SK-N-SH treated with all-trans-retinoic acid at 6 μM for 48 hours (cell line): ENCODE results near the gene MAP3K12.

Experiments
- ATAC-seq: fragments of 200-7000 bp; cut with Tn5 transposase; 3 replicates; pipeline ENCODE4 v1.9.1; 2020; ENCODE audit warnings: mild to moderate bottlenecking, moderate library complexity
- ARNTL ChIP-seq: fragments of 450-650 bp; formaldehyde crosslinking; IDR thresholded peaks from 2 replicates; pipeline ENCODE4 v1.5.0; 2020; ENCODE audit warnings: low read depth, mild to moderate bottlenecking, moderate library complexity, borderline replicate concordance
- BACH2 ChIP-seq: fragments of 250-450 bp; sonication (Bioruptor Pico); IDR thresholded peaks from 2 replicates; pipeline ENCODE4 v1.9.0; 2021; ENCODE audit warnings: mild to moderate bottlenecking, borderline replicate concordance
- CREB5 ChIP-seq: fragments of 250-450 bp; sonication (Bioruptor Pico); IDR thresholded peaks from 2 replicates; pipeline ENCODE4 v1.5.1; 2020; ENCODE audit warnings: low read depth, mild to moderate bottlenecking, moderate library complexity
- CSDC2 ChIP-seq: fragments of 250-450 bp; sonication (Bioruptor Pico); IDR thresholded peaks from 2 replicates; pipeline ENCODE4 v1.5.0; 2020; ENCODE audit warnings: mild to moderate bottlenecking, moderate library complexity
- CSRNP3 ChIP-seq: fragments of 250-450 bp; sonication (Bioruptor Pico); IDR thresholded peaks from 2 replicates; pipeline ENCODE4 v1.5.1; 2021; ENCODE audit warnings: mild to moderate bottlenecking, moderate library complexity
- GLIS3 ChIP-seq: fragments of 250-450 bp; sonication (Bioruptor Pico); IDR thresholded peaks from 2 replicates; pipeline ENCODE4 v1.5.0; 2020; ENCODE audit warnings: mild to moderate bottlenecking, moderate library complexity
- ISL1 ChIP-seq: fragments of 250-450 bp; sonication (Bioruptor Pico); IDR thresholded peaks from 2 replicates; pipeline ENCODE4 v2.1.2; 2022; ENCODE audit warnings: mild to moderate bottlenecking, moderate library complexity
- OSR1 ChIP-seq: fragments of 250-450 bp; sonication (Bioruptor Pico); IDR thresholded peaks from 2 replicates; pipeline ENCODE4 v1.8.0; 2022; ENCODE audit warnings: moderate library complexity, mild to moderate bottlenecking, inconsistent platforms
- PATZ1 ChIP-seq: fragments of 250-450 bp; sonication (Bioruptor Pico); IDR thresholded peaks from 2 replicates; pipeline ENCODE4 v1.8.0; 2020; ENCODE audit warnings: mild to moderate bottlenecking, moderate library complexity, borderline replicate concordance
- POU6F1 ChIP-seq: fragments of 250-450 bp; sonication (Bioruptor Pico); IDR thresholded peaks from 2 replicates; pipeline ENCODE4 v1.8.0; 2021; ENCODE audit warnings: low read depth, mild to moderate bottlenecking, moderate library complexity, borderline replicate concordance
- PPARA ChIP-seq: fragments of 250-450 bp; sonication (Bioruptor Pico); IDR thresholded peaks from 2 replicates; pipeline ENCODE4 v1.5.0; 2020; ENCODE audit warnings: mild to moderate bottlenecking, borderline replicate concordance
- RARB ChIP-seq: fragments of 250-450 bp; sonication (Bioruptor Pico); IDR thresholded peaks from 2 replicates; pipeline ENCODE4 v1.8.0; 2021; ENCODE audit warnings: mild to moderate bottlenecking, moderate library complexity
- SNAI2 ChIP-seq: fragments of 250-450 bp; sonication (Bioruptor Pico); IDR thresholded peaks from 2 replicates; pipeline ENCODE4 v1.5.0; 2020; ENCODE audit warnings: mild to moderate bottlenecking, moderate library complexity
- TCF4 ChIP-seq: fragments of 250-450 bp; sonication (Bioruptor Pico); IDR thresholded peaks from 2 replicates; pipeline ENCODE4 v1.8.0; 2021; ENCODE audit warnings: mild to moderate bottlenecking, moderate library complexity, borderline replicate concordance
- TOX ChIP-seq: fragments of 250-450 bp; sonication (Bioruptor Pico); IDR thresholded peaks from 2 replicates; pipeline ENCODE4 v1.8.0; 2021; ENCODE audit warnings: mild to moderate bottlenecking, moderate library complexity, borderline replicate concordance
- TSHZ2 ChIP-seq: fragments of 250-450 bp; sonication (Bioruptor Pico); IDR thresholded peaks from 2 replicates; pipeline ENCODE4 v1.5.0; 2020; ENCODE audit warnings: mild to moderate bottlenecking, moderate library complexity
- ZC3H10 ChIP-seq: fragments of 250-450 bp; sonication (Bioruptor Pico); IDR thresholded peaks from 2 replicates; pipeline ENCODE4 v1.5.1; 2021; ENCODE audit warnings: mild to moderate bottlenecking, moderate library complexity
- ZFP3 ChIP-seq: fragments of 250-450 bp; sonication (Bioruptor Pico); IDR thresholded peaks from 2 replicates; pipeline ENCODE4 v1.5.0; 2020; ENCODE audit warnings: mild to moderate bottlenecking, moderate library complexity
- ZFP30 ChIP-seq: fragments of 450-650 bp; formaldehyde crosslinking; IDR thresholded peaks from 2 replicates; pipeline ENCODE4 v1.5.0; 2022; ENCODE audit warnings: mild to moderate bottlenecking, moderate library complexity
- ZNF565 ChIP-seq: fragments of 450-650 bp; formaldehyde crosslinking; conservative IDR thresholded peaks from 2 replicates; pipeline ENCODE4 v1.5.0; 2020; ENCODE audit warnings: low read depth, mild to moderate bottlenecking, moderate library complexity
- ZNF70 ChIP-seq: fragments of 450-650 bp; formaldehyde crosslinking; IDR thresholded peaks from 2 replicates; pipeline ENCODE4 v1.5.0; 2020; ENCODE audit warnings: mild to moderate bottlenecking, moderate library complexity
- ZNF8 ChIP-seq: fragments of 450-650 bp; formaldehyde crosslinking; IDR thresholded peaks from 2 replicates; pipeline ENCODE4 v1.5.0; 2020; ENCODE audit warnings: mild to moderate bottlenecking, moderate library complexity

MAP3K12 gene

GRCh38 chr12:53515291-53515680, 16.0 kb upstream of the MAP3K12 start:
- TF ChIP-seq TCF4 (CRISPR knock-in tag) (no peak), ZFP30 (CRISPR knock-in tag) (no peak), SNAI2 (CRISPR knock-in tag) (no peak), TSHZ2 (CRISPR knock-in tag) (no peak), BACH2 (CRISPR knock-in tag) (no peak), ZC3H10 (no peak), PPARA (CRISPR knock-in tag) (no peak), CSDC2 (CRISPR knock-in tag) (no peak), ZNF8 (CRISPR knock-in tag) (no peak), ZNF565 (no peak), ZFP3 (CRISPR knock-in tag) (no peak), TOX (no peak), CREB5 (no peak), CSRNP3 (no peak), OSR1 (CRISPR knock-in tag) (no peak)
- no peak for ATAC-seq

GRCh38 chr12:53514628-53515290, 15.5 kb upstream of the MAP3K12 start:
- TF ChIP-seq SNAI2 (CRISPR knock-in tag) (no peak), TCF4 (CRISPR knock-in tag) (no peak), RARB (no peak), CREB5 (no peak), PPARA (CRISPR knock-in tag) (no peak), BACH2 (CRISPR knock-in tag) (no peak), ZNF70 (no peak), ZFP30 (CRISPR knock-in tag) (no peak), OSR1 (CRISPR knock-in tag) (no peak), ISL1 (CRISPR knock-in tag) (no peak), TOX (no peak), GLIS3 (CRISPR knock-in tag) (no peak), ZFP3 (CRISPR knock-in tag) (no peak), CSDC2 (CRISPR knock-in tag) (no peak), ZNF565 (no peak), ZC3H10 (no peak), ARNTL (CRISPR knock-in tag) (no peak)
- TF ChIP-seq, all 23 proteins: peak for 0
- ATAC-seq, result no peak

- ATAC-seq, result no peak
- TF ChIP-seq TSHZ2 (CRISPR knock-in tag) (no peak), PATZ1 (no peak), ZC3H10 (no peak), TOX (no peak), ZNF565 (no peak), GLIS3 (CRISPR knock-in tag) (no peak), ZNF70 (no peak), POU6F1 (no peak), TCF4 (CRISPR knock-in tag) (no peak), PPARA (CRISPR knock-in tag) (no peak), ISL1 (CRISPR knock-in tag) (no peak), SNAI2 (CRISPR knock-in tag) (no peak)
These were observed 14.6 kb upstream of the MAP3K12 start for GRCh38 chr12:53513712-53514410.
